Right ventricle myocardium superior (tissue), 1 donor: ENCODE data around the gene PDP2. TPM values are rescaled to one million over a fixed set of nuclear protein-coding genes. Genes with fewer than 3 reads are reported as not detected.

Experiments
- ATAC-seq: fragments of 200-7000 bp; cut with Tn5 transposase; one replicate; pipeline ENCODE4 v1.9.1; 2020; ENCODE audit warnings: mild to moderate bottlenecking; ENCODE audit not compliant: poor library complexity
- DNase-seq: peaks from one replicate; pipeline ENCODE4 v3.0.0-alpha.2; 2020
- intact Hi-C: fragments of 100-400 bp; cut with DNase I; formaldehyde crosslinking; loops from one replicate; pipeline ENCODE4 v1.11.2; 2022
- total RNA-seq: library from RNA; stranded (reverse); fragmentation: NEBNext Ultra II Directional; extraction: Animal tissue kit (Norgen Biotek cat#: 25700); gene quantifications from one replicate; pipeline ENCODE4 v1.2.1, GENCODE V29; 2021
- donor health status: DM: no; HTN: yes; CAD: no; lungs with severe emphysema.

PDP2 gene
- total RNA-seq, 1 donor from 2014 or later: 3.3 TPM

DNA sequence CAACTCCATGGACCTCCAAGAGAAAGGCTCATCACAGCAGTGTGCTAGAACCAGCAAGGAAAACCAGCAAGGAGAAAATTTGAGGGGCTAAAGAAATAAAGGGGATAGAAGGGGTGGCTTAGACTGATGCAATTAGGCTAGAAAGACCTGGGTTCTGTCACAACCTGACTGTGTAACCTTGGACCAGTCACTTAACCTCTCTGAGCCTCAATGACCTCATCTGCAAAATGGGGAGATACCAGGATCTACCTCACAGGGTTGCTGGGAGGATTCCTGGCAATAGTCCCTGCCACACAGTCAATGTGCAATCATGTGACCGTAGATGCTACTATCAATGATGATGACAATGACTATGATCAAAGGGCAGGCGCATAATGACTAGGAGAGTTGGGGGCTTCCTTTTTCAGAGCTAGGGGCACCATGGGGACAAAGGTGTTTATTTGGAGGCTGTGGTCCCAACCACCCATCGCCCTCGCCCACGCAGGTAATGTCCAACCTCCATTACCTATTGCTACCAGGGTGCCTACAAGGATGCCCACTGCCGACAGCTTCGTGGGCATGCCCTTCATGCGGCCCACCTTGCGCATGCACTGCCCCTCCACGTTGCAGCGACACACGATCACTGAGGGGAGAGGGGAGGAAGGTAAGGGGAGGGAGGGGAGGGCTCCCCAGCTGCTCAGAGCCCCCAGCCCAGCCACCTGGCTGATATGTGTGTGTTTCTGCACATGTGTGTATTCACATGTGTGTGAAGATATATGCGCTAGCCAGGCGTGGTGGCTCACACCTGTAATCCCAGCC is 28.6 kb downstream of the PDP2 start:
- DNase-seq (peak; percentile 30), ATAC-seq (no peak)
- intact Hi-C loops: no loop called here

- no peak for ATAC-seq
- intact Hi-C loops: no loop called here
- DNase-seq: peak; percentile 24
Observed at GRCh38 chr16:66910175-66910940, 30.0 kb downstream of the PDP2 start.

GRCh38 chr16:66911112-66911511 is 30.8 kb downstream of the PDP2 start:
- intact Hi-C loops: no loop called here
- no peak for ATAC-seq
- DNase-seq: peak; percentile 30

- intact Hi-C loops: no loop called here
- DNase-seq (peak; percentile 24), ATAC-seq (no peak)
Observed at GRCh38 chr16:66911801-66912200, 31.5 kb downstream of the PDP2 start.

DNA sequence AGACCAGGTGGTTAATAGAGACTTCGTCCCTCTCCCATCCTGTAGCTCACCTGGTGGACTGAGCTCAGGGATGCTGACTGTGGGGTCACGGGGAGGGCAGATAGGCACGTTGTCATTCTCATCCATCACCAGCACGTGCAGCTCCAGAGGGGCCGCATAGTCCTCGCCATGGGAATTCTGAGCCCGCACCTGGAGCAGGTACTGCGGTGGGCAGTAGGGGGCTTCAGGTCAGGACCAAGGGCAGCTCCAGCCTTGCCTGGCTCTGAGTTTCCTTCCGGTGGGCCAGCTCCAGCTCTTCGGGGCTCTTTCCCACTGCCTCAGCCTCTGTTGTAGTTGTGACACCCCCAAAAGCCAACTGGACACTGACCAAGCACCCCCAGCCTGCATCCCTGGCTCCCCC is 32.8 kb downstream of the PDP2 start:
- ATAC-seq: no peak
- intact Hi-C loops: no loop called here
- DNase-seq: no peak

DNA sequence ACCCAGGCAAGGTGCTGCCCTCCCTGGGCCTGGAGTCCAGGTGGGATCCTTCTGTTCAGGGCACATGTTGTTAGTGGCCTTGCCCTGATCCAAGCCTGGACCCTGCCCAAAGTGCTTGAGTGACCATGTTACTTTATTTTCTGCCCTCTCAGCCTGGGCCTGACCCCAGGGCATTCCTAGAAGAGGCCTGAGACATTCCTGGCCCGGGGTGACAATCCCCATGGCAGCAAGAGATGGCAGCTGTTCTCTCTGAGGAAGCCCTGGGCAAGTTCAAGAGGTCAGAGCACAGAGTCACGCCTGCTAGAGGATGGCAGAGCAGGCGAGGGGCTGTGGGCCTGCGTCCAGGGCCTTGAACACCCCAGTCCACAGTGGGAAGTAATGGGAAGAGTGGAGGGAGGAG is 33.4 kb downstream of the PDP2 start:
- intact Hi-C loops: no loop called here
- DNase-seq: no peak
- ATAC-seq: no peak

DNA sequence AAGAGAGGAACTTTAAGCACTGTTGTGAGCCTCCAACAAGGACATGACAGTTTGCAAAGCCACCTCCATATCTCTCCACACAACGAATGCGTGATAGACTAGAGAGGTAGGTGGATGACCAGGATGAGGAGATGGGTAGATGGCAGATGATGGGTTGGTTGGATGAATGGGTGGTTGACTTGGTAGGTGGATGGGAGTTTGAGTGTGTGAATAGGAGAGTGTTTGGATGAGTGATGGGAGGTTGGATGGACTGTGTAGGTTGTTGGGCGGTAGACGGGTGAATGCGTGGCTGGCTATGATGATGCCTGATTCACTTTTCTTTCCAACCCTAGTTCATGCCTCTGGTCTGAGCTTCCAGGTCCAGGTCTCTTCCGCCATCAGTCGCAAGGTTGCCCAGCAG is 34.2 kb downstream of the PDP2 start:
- intact Hi-C loops: no loop called here
- DNase-seq: no peak
- ATAC-seq: no peak

DNA sequence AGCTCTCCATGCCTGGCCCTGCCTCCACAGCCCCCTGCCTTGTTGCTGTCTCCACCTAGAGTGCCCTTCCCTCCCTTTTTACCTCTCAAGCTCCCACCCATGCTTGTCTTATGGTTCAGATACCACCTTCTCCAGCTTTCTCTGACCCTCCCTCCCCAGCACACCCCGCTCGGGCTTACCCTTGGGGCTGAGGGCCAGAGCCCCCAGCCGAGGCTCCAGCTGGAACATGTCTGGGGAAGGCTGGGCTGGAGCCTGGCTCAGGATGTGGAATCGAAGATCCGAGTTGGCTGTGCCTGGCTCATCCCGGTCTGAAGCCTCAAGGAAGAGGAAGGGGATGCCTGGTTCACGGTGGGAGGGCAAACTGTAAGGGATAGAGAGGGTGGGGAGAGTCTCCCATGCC is 34.7 kb downstream of the PDP2 start:
- intact Hi-C loops: no loop called here
- ATAC-seq (no peak), DNase-seq (peak; percentile 13)

- ATAC-seq (no peak), DNase-seq (no peak)
- intact Hi-C loops: no loop called here
Observed at GRCh38 chr16:66916518-66916917, 36.2 kb downstream of the PDP2 start.

GRCh38 chr16:66917741-66918140 is 37.4 kb downstream of the PDP2 start:
- ATAC-seq: no peak
- intact Hi-C loops: no loop called here

DNA sequence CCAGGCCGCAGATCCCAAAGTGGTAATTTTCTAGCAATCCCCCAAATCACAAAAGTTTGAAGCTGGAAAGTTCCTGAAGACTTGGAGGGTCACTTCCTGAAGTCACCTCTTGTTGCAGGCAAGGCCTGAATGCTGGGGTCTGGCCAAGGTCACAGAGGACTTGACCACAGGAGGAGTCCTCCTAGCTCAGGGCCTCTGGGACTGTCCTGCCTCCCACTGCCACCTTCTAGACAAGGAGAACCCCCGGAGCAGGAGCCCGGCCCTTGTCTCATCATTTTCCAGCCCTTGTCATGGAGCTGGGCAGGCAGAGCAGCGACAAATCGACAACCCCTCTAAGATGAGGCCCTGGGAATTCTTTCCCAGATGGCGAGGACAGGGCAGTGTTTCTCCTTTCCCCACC is 38.0 kb downstream of the PDP2 start:
- no peak for ATAC-seq
- intact Hi-C loops: no loop called here
- DNase-seq: no peak

More at GRCh38 chr16:66917741-66918140, 37.4 kb downstream of the PDP2 start:
- DNase-seq: no peak

DNA sequence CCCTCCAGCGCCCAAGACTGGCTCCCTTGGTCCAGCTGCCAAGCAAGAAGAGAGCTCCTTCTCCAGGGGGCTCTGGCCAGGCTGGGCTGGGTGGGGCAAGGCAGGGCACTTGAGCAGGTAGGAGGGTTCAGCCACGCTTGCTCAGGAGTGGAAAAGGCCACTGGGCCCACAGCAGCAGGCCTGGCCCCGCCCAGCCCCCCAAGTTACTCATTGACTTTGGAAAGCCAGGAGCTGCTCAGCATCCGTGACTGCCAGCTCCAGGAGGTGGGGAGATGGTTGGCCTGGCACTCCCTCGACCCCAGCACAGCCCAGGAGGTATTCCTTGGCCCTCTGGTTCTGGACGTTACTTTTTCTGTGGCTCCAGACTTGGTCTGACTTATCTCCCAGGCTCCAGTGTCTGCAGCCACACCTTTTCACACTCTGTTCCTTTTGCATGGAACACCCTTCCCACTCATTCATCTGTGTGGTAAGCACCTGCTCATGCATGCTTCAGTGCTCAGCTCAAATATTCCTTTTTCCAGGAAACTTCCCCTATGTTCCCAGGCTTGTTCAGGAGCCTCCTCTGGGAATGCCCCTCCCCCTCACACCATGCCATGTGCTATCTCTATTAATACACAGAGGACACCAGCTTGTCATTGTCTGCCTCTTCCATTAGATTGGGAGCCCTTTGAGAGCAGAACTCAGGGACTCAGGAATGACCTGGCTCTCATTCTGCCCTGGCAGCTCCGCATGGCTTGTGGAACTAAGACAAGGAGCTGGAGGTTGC is 38.7 kb downstream of the PDP2 start, which contains the start of gene CDH16:
Gene CDH16 (minus strand): TSS at position 83 of the 766 bp plus-strand sequence. CDS start 820 bp downstream, outside the sequence.
- ATAC-seq: peak; percentile 19
- intact Hi-C loops: no loop called here

GRCh38 chr16:66919569-66920298 is 39.4 kb downstream of the PDP2 start:
- intact Hi-C loops: no loop called here
- DNase-seq (no peak), ATAC-seq (no peak)

More for the DNA sequence above, 38.7 kb downstream of the PDP2 start, which contains the start of gene CDH16:
- no peak for DNase-seq

GRCh38 chr16:66920299-66920590 is 39.9 kb downstream of the PDP2 start:
- intact Hi-C loops: no loop called here
- ATAC-seq (no peak), DNase-seq (no peak)

DNA sequence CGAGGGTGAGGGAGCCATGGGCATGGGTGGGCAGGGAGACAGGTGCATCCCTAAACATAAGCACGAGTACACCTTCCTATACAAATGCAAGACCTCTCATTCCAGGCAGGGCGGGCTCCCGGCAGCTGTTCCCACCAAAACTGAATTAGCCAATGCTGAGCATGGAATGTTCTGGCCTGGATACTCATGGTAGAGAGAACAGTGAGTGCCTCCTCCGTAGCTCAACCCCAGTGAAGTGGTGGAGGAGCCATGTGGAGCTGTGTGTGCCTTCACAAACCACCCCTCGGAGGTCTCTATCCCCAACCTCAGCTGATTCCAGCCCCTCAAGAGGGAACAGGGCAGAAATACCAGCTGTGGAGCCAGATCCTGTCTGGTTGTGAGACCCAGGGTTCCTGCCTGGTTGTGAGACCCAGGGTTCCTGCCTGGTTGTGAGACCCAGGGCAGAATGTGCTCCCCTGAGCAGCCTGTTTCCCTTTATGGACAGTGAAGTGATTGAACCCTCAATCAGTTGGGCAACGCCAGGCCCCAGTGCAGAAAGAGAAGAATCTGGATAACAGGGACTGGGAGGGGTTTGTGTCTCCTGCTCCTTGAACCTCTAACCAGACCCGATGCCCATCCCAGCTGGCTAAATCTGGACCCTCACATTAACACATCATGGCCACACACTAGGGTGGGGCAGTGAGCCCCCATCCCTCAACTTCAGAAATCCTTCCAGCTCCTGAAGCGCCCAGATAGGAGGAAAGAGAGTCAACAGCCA is 40.8 kb downstream of the PDP2 start:
- DNase-seq: no peak
- intact Hi-C loops: no loop called here
- ATAC-seq: peak; percentile 17

DNA sequence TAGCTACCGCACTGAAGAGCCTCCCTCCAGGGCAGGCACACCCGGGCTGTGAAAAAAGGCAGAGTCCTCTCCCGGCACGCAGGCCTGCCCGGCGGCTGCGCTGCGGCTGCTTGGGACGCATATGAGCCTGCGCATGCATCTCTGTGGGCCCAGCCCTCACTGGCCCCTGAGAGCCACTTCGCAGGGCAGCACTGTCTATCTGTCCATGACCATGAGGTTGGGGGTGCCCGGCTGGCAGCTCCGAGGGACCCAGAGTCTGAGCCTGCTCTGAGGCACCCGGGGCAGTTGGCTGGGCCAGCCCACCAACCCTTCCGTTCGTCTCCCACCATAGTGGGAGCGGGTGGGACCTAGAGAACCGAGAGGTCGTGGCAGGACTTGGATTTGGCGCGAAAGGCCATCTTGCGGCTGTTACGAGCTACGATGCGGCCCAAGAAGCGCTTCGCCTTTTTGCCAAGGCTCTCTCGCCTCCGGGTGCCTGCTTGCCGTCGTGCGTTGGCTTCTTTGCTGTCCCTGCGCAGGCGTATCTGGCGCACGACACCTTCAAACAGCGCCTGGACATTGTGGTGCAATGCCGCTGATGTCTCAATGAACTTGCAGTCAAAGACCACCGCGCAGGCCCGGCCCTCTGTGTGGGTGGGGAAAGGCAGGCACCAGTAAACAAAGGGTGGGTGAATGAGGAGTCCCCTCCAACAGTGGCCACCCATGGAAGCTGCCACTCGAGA is 41.6 kb downstream of the PDP2 start:
- intact Hi-C loops: loop anchor here (2.0 kb wide), 1 partner anchor 15 kb away; no protein-coding TSS in a partner anchor
- DNase-seq: no peak
- no peak for ATAC-seq

- ATAC-seq (peak; percentile 34), DNase-seq (peak; percentile 75)
- intact Hi-C loops: loop anchor here (2.0 kb wide), 1 partner anchor 16 kb away; no protein-coding TSS in a partner anchor
Observed at GRCh38 chr16:66923247-66923731, 43.0 kb downstream of the PDP2 start.
